ENCODE data around the gene RPTOR.

- TF ChIP-seq GATA3 (IDR thresholded peaks at IDR 0.05; ENCODE audit: low read depth, low read length) (no peak), GATA2 (IDR thresholded peaks at IDR 0.05; ENCODE audit: low read depth, low read length) (no peak)
Observed at GRCh38 chr17:80839970-80840369, 295.3 kb downstream of the RPTOR start.
